ENCODE results near the gene TCF19. TPM values are rescaled to one million over a fixed set of nuclear protein-coding genes. Genes with fewer than 3 reads are reported as not detected.

Gene TCF19
- total and polyA plus RNA-seq, 3 donors from 2014 or later: 3.6 to 4.7 (median 3.7) TPM

GRCh38 chr6:31170987-31171671, 12.7 kb downstream of the TCF19 start:
- TF ChIP-seq CTCF (IDR thresholded peaks at IDR 0.05) (no peak), POLR2A (IDR thresholded peaks at IDR 0.05) (no peak)
- H3K4me3 ChIP-seq: no peak overlapping the region
- intact Hi-C loops (cut with DNase I; ENCODE audit: low total_unique reads): no loop called here
- WGBS, 2 donors: 86 to 90% methylated on average over 10 of the region's 10 CpGs
- no peaks in the 10 kb centered on the region for H3K36me3 ChIP-seq (ENCODE audit: low read depth, missing control alignments)
- H3K4me1 ChIP-seq: no peaks in the 10 kb centered on the region
- H3K27ac ChIP-seq: no peak overlapping the region
- no peak for DNase-seq
- no peaks in the 10 kb centered on the region for H3K27me3 ChIP-seq
- H3K9me3 ChIP-seq: no peaks in the 10 kb centered on the region

GRCh38 chr6:31171931-31172905, 13.8 kb downstream of the TCF19 start:
- intact Hi-C loops (cut with DNase I; ENCODE audit: low total_unique reads): no loop called here
- no peaks in the 10 kb centered on the region for H3K36me3 ChIP-seq (ENCODE audit: low read depth, missing control alignments)
- TF ChIP-seq CTCF (IDR thresholded peaks at IDR 0.05): no peak
- no peak for TF ChIP-seq POLR2A (IDR thresholded peaks at IDR 0.05)

GRCh38 chr6:31172973-31173384, 14.6 kb downstream of the TCF19 start:
- no peaks in the 10 kb centered on the region for H3K36me3 ChIP-seq (ENCODE audit: low read depth, missing control alignments)
- H3K4me1 ChIP-seq: no peaks in the 10 kb centered on the region
- H3K27ac ChIP-seq: no peak overlapping the region
- H3K27me3 ChIP-seq: no peaks in the 10 kb centered on the region
- intact Hi-C loops (cut with DNase I; ENCODE audit: low total_unique reads): no loop called here
- 83 to 90% methylated on average over 5 of the region's 5 CpGs for WGBS, 2 donors
- DNase-seq: no peak
- TF ChIP-seq POLR2A (IDR thresholded peaks at IDR 0.05) (no peak), CTCF (IDR thresholded peaks at IDR 0.05) (no peak)
- H3K4me3 ChIP-seq: no peak overlapping the region
- H3K9me3 ChIP-seq: no peaks in the 10 kb centered on the region

More at GRCh38 chr6:31171931-31172905, 13.8 kb downstream of the TCF19 start:
- H3K27me3 ChIP-seq: no peaks in the 10 kb centered on the region
- H3K4me1 ChIP-seq: no peaks in the 10 kb centered on the region
- WGBS, 2 donors: 63 to 70% methylated on average over 13 to 16 of the region's 16 CpGs
- H3K9me3 ChIP-seq: no peaks in the 10 kb centered on the region
- H3K4me3 ChIP-seq: no peak overlapping the region
- H3K27ac ChIP-seq: no peak overlapping the region
- no peak for DNase-seq

- no peak overlapping the region for H3K4me3 ChIP-seq
- 75 to 85% methylated on average over 2 to 3 of the region's 3 CpGs for WGBS, 2 donors
- no peaks in the 10 kb centered on the region for H3K27me3 ChIP-seq
- TF ChIP-seq CTCF (IDR thresholded peaks at IDR 0.05) (no peak), POLR2A (IDR thresholded peaks at IDR 0.05) (no peak)
- no peaks in the 10 kb centered on the region for H3K36me3 ChIP-seq (ENCODE audit: low read depth, missing control alignments)
- no peaks in the 10 kb centered on the region for H3K9me3 ChIP-seq
- H3K4me1 ChIP-seq: no peaks in the 10 kb centered on the region
- no peak for DNase-seq
- intact Hi-C loops (cut with DNase I; ENCODE audit: low total_unique reads): no loop called here
- H3K27ac ChIP-seq: no peak overlapping the region
These were observed 15.0 kb downstream of the TCF19 start for GRCh38 chr6:31173406-31173805.
